K562 (cell line): ENCODE measurements around the gene GOLGA5. TPM values are rescaled to one million over a fixed set of nuclear protein-coding genes. Genes with fewer than 3 reads are reported as not detected.

Experiments used
- ASH1L ChIP-seq: fragments of 450-650 bp; IDR thresholded peaks from 2 replicates; pipeline ENCODE4 v1.6.1; 2018; ENCODE audit warnings: borderline replicate concordance, mild to moderate bottlenecking, low read depth; ENCODE audit not compliant: partially characterized antibody
- EP400 ChIP-seq: fragments of 450-650 bp; IDR thresholded peaks from 2 replicates; pipeline ENCODE4 v1.6.1; 2017; ENCODE audit warnings: antibody characterized with exemption, mild to moderate bottlenecking, moderate library complexity
- NFE2L1 ChIP-seq: fragments of 450-650 bp; IDR thresholded peaks from 2 replicates; pipeline ENCODE4 v1.6.1; 2016; ENCODE audit warnings: missing genetic modification characterization, low read depth, mild to moderate bottlenecking, missing compliant biosample characterization, moderate library complexity, borderline replicate concordance
- PCBP1 ChIP-seq: fragments of 200-400 bp; formaldehyde crosslinking; IDR thresholded peaks from 2 replicates; pipeline ENCODE4 v1.6.1; 2018; ENCODE audit warnings: mild to moderate bottlenecking, low read depth, low read length; ENCODE audit not compliant: poor library complexity, severe bottlenecking
- SMARCB1 ChIP-seq: IDR thresholded peaks from 2 replicates; pipeline ENCODE4 v1.6.1; 2011; ENCODE audit warnings: improper control_type of control experiment, low read depth; ENCODE audit not compliant: insufficient read length
- ZC3H11A ChIP-seq: IDR thresholded peaks from 2 replicates; pipeline ENCODE4 v1.6.1; 2012; ENCODE audit warnings: low read depth, low read length, improper control_type of control experiment
- ZNF175 ChIP-seq: fragments of 200-800 bp; sonication (Bioruptor generic); IDR thresholded peaks from 2 replicates; pipeline ENCODE4 v1.6.1; 2016; ENCODE audit warnings: low read depth, mild to moderate bottlenecking, missing genetic modification characterization, missing compliant biosample characterization
- ZNF232 ChIP-seq: sonication (generic); formaldehyde crosslinking; IDR thresholded peaks from 2 replicates; pipeline ENCODE4 v1.8.0; 2022; ENCODE audit warnings: mild to moderate bottlenecking, missing genetic modification reagents
- ZNF274 ChIP-seq: IDR thresholded peaks from 2 replicates; pipeline ENCODE4 v1.6.1; 2011; ENCODE audit warnings: low read depth, mild to moderate bottlenecking, low read length, moderate library complexity, borderline replicate concordance
- ZNF696 ChIP-seq: fragments of 250-450 bp; sonication (Bioruptor Pico); conservative IDR thresholded peaks from 2 replicates; pipeline ENCODE4 v1.4.0; 2020; ENCODE audit warnings: mild to moderate bottlenecking, moderate library complexity
- polyA plus RNA-seq, 8 experiments: library from polyadenylated mRNA; depleted of rRNA in 4 of 8; stranded (reverse) in 5 of 8; unstranded in 3 of 8; fragments of >200 nt; fragmentation: Nextera tagmentation in 2 of 8; fragmentation: Illumina TruSeq in 1 of 8; extraction: Ambion mirVana in 2 of 8; extraction: Trizol in 1 of 8; gene quantifications; 2 replicates each; pipeline versions ENCODE4 v1.2.1 to v1.2.3, GENCODE V29; 2011 to 2014; ENCODE audit warnings: inconsistent platforms in 1 of 8, missing spikeins in 1 of 8
- total RNA-seq, 7 experiments: library from RNA; depleted of rRNA in 6 of 7; stranded (reverse); fragments of >200 nt in 6 of 7; fragmentation: Illumina TruSeq in 2 of 7; extraction: Trizol in 2 of 7; gene quantifications; 2 replicates each; pipeline versions ENCODE4 v1.2.1 to v1.2.3, GENCODE V29; 2011 to 2021; ENCODE audit warnings: low replicate concordance in 1 of 7
- TF ChIP-seq, protein P1 (sequence below): sonication (generic); formaldehyde crosslinking; IDR thresholded peaks from 2 replicates; pipeline ENCODE4 v1.8.0; 2023; ENCODE audit warnings: mild to moderate bottlenecking, missing genetic modification reagents
- TF ChIP-seq, protein P2 (sequence below), 2 experiments: fragments of 450-650 bp; conservative IDR thresholded peaks; 2 replicates each; pipeline ENCODE4 v1.6.1; 2017; ENCODE audit warnings: mild to moderate bottlenecking in 2 of 2, moderate library complexity in 2 of 2
- TF ChIP-seq, protein P3 (sequence below): fragments of 150-350 bp; IDR thresholded peaks from 2 replicates; pipeline ENCODE4 v1.6.1; 2014; ENCODE audit warnings: low read depth, mild to moderate bottlenecking, low read length, borderline replicate concordance
- TF ChIP-seq, protein P4 (sequence below): sonication (generic); formaldehyde crosslinking; IDR thresholded peaks from 2 replicates; pipeline ENCODE4 v1.8.0; 2022; ENCODE audit warnings: mild to moderate bottlenecking, missing genetic modification reagents

Gene GOLGA5
- total and polyA plus RNA-seq, 9 of the 15 experiments (the other 6 are each of a cell fraction or from before 2014, with no cell fraction given) = 5.7 to 19.6 (median 12.7) TPM

DNA sequence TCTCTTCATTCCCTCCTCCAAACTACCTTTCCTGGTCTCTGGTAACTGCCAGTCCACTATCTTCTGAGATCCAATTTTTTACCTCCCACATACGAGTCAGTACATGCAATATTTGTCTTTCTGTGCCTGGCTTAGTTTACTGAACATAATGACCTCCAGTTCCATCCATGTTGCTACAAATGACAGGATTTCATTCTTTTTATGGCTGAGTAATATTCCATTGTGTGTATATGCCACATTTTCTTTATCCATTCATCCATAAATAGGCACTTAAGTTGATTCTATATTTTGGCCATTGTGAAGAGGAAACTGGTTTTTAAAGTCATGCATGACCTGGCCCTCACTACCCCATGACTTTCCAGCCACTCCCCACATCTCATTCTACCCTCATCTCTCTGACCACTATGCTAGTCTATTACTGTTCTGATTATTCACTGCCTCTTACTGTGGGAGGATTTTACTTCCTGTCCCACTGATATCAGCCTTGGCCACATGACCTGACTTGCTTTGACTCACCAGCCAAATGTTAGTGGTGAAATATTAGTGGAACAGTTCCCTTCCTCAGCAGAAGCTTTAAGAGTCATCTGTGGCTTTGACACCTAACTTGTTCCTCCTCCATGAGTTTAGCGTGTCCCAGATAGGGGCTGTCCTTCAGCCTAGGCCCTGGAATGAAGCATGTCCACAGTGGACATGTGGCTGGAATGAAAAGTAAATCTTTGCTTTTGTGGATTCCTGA, 52.2 kb downstream of the GOLGA5 start (continued):
- TF ChIP-seq, protein P1, sequence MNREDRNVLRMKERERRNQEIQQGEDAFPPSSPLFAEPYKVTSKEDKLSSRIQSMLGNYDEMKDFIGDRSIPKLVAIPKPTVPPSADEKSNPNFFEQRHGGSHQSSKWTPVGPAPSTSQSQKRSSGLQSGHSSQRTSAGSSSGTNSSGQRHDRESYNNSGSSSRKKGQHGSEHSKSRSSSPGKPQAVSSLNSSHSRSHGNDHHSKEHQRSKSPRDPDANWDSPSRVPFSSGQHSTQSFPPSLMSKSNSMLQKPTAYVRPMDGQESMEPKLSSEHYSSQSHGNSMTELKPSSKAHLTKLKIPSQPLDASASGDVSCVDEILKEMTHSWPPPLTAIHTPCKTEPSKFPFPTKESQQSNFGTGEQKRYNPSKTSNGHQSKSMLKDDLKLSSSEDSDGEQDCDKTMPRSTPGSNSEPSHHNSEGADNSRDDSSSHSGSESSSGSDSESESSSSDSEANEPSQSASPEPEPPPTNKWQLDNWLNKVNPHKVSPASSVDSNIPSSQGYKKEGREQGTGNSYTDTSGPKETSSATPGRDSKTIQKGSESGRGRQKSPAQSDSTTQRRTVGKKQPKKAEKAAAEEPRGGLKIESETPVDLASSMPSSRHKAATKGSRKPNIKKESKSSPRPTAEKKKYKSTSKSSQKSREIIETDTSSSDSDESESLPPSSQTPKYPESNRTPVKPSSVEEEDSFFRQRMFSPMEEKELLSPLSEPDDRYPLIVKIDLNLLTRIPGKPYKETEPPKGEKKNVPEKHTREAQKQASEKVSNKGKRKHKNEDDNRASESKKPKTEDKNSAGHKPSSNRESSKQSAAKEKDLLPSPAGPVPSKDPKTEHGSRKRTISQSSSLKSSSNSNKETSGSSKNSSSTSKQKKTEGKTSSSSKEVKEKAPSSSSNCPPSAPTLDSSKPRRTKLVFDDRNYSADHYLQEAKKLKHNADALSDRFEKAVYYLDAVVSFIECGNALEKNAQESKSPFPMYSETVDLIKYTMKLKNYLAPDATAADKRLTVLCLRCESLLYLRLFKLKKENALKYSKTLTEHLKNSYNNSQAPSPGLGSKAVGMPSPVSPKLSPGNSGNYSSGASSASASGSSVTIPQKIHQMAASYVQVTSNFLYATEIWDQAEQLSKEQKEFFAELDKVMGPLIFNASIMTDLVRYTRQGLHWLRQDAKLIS (CRISPR knock-in tag) = no peak
- TF ChIP-seq ZNF232 (CRISPR knock-in tag) = no peak
- TF ChIP-seq ASH1L = no peak
- TF ChIP-seq, protein P2, sequence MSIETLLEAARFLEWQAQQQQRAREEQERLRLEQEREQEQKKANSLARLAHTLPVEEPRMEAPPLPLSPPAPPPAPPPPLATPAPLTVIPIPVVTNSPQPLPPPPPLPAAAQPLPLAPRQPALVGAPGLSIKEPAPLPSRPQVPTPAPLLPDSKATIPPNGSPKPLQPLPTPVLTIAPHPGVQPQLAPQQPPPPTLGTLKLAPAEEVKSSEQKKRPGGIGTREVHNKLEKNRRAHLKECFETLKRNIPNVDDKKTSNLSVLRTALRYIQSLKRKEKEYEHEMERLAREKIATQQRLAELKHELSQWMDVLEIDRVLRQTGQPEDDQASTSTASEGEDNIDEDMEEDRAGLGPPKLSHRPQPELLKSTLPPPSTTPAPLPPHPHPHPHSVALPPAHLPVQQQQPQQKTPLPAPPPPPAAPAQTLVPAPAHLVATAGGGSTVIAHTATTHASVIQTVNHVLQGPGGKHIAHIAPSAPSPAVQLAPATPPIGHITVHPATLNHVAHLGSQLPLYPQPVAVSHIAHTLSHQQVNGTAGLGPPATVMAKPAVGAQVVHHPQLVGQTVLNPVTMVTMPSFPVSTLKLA (conservative IDR thresholded peaks at IDR 0.05) = no peak
- TF ChIP-seq ZNF696 = no peak
- TF ChIP-seq ZC3H11A = no peak
- no peak for TF ChIP-seq PCBP1
- no peak for TF ChIP-seq EP400
- no peak for TF ChIP-seq NFE2L1 (tag)
- no peak for TF ChIP-seq ZNF175 (CRISPR knock-in tag)
- TF ChIP-seq, protein P3, sequence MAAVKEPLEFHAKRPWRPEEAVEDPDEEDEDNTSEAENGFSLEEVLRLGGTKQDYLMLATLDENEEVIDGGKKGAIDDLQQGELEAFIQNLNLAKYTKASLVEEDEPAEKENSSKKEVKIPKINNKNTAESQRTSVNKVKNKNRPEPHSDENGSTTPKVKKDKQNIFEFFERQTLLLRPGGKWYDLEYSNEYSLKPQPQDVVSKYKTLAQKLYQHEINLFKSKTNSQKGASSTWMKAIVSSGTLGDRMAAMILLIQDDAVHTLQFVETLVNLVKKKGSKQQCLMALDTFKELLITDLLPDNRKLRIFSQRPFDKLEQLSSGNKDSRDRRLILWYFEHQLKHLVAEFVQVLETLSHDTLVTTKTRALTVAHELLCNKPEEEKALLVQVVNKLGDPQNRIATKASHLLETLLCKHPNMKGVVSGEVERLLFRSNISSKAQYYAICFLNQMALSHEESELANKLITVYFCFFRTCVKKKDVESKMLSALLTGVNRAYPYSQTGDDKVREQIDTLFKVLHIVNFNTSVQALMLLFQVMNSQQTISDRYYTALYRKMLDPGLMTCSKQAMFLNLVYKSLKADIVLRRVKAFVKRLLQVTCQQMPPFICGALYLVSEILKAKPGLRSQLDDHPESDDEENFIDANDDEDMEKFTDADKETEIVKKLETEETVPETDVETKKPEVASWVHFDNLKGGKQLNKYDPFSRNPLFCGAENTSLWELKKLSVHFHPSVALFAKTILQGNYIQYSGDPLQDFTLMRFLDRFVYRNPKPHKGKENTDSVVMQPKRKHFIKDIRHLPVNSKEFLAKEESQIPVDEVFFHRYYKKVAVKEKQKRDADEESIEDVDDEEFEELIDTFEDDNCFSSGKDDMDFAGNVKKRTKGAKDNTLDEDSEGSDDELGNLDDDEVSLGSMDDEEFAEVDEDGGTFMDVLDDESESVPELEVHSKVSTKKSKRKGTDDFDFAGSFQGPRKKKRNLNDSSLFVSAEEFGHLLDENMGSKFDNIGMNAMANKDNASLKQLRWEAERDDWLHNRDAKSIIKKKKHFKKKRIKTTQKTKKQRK = no peak
- TF ChIP-seq, protein P4, sequence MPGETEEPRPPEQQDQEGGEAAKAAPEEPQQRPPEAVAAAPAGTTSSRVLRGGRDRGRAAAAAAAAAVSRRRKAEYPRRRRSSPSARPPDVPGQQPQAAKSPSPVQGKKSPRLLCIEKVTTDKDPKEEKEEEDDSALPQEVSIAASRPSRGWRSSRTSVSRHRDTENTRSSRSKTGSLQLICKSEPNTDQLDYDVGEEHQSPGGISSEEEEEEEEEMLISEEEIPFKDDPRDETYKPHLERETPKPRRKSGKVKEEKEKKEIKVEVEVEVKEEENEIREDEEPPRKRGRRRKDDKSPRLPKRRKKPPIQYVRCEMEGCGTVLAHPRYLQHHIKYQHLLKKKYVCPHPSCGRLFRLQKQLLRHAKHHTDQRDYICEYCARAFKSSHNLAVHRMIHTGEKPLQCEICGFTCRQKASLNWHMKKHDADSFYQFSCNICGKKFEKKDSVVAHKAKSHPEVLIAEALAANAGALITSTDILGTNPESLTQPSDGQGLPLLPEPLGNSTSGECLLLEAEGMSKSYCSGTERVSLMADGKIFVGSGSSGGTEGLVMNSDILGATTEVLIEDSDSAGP (CRISPR knock-in tag) = no peak
- no peak for TF ChIP-seq SMARCB1
- TF ChIP-seq ZNF274 = no peak
